ENCODE results near the gene ZMYM2.

DNA sequence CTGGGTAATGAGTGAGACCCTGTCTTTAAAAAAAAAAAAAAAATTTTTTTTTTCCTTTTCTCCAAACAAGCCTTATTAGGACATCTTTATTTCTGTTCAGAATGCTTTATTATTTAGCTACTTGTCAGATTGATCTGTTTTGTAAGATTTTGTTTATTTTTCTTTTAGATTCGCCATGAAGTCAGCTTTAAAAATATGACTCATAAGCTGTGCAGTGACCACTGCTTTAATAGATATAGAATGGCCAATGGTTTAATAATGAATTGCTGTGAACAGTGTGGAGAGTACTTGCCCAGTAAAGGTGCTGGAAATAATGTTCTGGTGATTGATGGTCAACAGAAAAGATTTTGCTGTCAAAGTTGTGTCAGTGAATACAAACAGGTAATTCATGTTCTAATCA is 47.7 kb downstream of the ZMYM2 start:
- TF ChIP-seq MYC (IDR thresholded peaks at IDR 0.05; ENCODE audit: low read depth, low read length): no peak
- no peak for TF ChIP-seq POLR2A (IDR thresholded peaks at IDR 0.05; ENCODE audit: low read depth, low read length)
- no peak for TF ChIP-seq CTCF (IDR thresholded peaks at IDR 0.05; ENCODE audit: extremely low read depth in 1 of 2, insufficient read depth in 1 of 2, low read depth in 1 of 2, low read length in 2 of 2)
